GM18508 (cell line): ENCODE measurements around the gene ATP8B1.
"Not testable (repeated sequence)": the region's sequence is repeated elsewhere in the genome, so short reads cannot be mapped to it uniquely, and the experiment has no call there.

Source experiments
- ATAC-seq: cut with Tn5 transposase; IDR thresholded peaks from one replicate; pipeline ENCODE4 v1.9.1; 2021; ENCODE audit warnings: moderate number of reproducible peaks; ENCODE audit not compliant: insufficient read depth, unreplicated experiment

The ATP8B1 gene

DNA sequence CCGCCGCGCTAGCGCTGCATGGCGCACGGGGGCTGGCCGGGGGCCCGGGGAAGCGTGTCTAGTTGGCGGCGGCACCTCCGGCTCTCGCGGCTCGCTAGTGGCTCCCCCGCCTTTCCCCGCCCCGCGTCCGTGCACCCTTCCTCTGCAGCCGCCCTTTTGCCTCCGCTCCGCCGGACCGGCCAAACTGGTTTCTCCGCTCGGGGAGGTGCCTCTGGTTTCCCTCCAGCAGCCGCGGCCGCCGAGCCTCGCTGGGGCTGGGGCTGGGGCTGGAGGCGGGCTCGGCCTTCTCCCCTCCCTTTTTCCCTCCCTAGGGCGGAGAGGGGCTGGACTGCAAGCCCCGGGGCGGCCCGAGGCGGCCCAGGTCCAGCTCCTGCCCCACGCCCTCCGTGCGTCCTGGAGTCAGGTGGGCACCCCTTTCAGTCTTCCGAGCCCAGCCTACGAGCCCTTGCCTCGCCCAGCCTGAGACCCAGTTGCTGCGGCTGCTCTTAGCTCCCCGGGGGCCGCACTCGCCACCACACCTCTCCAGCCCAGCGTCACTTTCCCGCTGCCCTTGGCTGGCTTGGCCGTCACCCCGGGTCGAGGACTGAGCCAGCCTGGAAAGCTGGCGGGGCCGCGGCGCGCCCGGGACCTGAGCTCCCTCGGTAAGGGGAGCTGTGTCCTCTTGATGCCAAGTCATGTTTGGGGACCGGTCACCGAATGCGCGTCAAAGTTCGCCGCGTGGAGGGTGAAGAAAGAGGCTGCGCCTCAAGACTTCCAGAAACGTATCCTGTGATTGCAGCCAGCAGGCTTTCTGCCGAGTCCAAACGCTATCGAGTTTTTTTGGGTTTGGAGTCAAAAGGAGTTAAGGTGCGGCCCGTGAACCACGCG lies at the start of gene ATP8B1:
Gene ATP8B1, minus strand, starts transcription at position 213 of the 867 bp plus-strand sequence. CDS start 71,508 bp downstream, outside the sequence.
- ATAC-seq, result no peak

DNA sequence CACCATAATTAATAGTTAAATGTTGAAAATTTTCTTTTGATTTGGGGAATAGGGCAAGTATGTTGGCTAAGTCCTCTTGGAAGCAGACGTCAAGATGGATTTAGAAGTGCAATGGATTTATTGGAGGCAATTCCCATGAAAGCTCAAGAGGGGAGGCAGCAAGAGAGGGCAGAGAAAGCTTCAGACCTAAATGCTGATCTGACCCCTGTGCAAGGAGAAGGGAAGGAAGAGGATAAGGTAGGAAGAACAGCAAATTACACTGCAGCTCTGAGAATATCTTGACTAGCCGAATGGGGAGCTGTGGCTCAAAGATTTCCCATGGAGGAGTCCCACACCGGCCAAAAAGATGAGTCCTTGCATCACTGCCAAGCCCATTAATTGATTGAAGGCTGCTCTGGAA lies 46.9 kb upstream of the ATP8B1 start:
- no peak for ATAC-seq

DNA sequence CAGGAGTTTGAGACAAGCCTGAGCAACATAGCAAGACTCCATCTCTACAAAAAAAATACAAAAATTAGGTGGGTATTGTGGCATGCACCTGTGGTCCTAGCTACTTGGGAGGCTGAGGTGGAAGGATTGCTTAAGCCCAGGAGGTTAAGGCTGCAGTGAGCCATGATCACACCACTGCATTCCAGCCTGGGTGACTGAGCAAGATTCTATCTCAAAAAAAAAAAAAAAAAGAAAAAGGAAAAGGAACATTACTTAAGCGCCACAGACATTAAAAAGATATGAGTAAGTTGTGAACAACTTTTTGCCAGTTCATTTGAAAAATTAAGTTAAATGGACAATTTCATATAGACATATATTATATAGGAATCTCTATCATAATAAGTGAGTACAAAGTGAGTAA lies 45.3 kb upstream of the ATP8B1 start:
- ATAC-seq, result not testable (repeated sequence)

DNA sequence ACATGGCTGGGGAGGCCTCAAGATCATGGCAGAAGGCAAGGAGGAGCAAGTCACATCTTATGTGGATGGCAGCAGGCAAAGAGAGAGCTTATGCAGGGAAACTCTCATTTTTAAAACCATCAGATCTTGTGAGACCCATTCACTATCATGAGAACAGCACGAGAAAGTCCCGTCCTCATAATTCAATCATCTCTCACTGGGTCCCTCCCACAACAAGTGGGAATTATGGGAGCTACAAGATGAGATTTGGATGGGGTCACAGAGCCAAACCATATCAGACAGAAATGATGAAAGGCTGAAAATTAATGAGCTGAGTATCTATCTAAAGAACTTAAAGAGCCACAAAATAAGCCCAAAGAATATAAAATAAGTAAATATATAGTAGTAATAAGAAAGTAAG lies 44.3 kb upstream of the ATP8B1 start:
- ATAC-seq, result not testable (repeated sequence)

DNA sequence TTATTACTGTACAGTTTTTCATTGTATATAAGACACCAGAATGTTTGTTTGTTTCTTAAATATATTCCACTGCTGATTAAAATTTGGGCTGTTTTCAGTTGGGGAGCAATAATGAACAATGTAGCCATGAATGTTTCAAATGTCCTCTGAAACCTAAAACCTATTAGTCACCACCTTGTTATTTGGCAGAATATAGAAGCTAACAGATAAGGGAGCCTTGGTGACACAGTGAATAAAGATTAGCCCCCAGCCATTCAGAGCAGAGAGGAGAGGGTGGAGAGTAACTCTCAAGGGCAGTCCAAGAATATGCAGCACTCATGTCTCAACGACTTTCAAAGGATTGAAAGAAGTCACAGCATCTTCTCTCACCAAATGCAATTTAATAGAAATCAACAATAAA lies 43.1 kb upstream of the ATP8B1 start:
- no peak for ATAC-seq

DNA sequence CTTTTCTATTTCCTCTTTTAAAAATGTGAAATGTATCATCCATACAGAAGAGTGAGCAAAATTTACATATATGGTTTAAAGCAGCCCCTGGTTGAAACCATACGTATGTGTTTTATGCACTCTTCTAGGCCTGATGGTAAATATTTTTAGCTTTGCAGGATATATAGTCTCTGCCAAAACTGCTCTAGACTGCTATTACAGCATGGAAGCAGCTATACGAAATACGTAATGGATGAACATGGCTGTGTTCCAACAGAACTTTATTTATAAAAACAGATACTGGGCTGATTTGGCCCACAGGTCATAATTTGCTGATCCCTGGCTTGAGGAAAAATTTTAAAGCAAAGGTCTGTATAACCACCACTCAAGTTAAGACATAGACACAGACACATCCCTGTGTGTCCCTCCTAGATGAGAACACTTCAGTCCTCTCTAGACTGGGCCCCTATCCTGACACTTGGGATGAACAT lies 42.5 kb upstream of the ATP8B1 start:
- ATAC-seq, result no peak

DNA sequence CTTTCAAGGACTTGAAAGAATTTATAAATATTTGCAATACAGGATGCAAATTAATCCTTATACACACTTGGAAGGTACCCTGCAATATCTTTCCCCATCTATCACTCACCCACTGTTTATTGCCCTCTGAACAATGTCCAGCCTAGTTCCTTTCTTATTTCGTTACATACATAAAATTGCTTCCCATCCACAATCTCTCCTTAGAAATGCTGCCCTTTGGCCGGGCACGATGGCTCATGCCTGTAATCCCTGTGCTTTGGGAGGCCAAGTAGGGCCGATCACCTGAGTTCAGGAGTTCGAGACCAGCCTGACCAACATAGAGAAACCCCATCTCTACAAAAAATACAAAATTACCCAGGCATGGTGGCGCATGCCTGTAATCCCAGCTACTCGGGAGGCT lies 41.2 kb upstream of the ATP8B1 start:
- ATAC-seq, result no peak

DNA sequence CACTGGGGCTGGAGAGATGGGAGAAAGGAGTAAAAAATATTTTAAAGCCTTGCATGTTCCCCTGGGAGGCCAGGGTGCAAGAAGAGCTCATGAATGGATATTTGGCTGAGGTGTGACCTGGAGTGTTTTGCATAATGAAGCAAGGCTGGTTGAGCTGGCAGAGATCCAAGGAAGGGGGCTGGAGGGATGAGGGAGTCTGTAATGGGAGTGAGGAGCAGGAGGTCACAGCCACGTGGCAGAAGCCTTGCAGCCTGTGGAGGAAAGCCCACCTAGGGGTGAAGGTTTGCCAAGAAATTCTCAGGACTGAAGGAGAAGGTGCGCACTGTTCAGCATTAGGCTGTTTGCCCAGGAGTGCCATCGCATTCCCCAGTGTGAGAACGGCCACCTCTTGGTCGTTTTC lies 40.3 kb upstream of the ATP8B1 start:
- ATAC-seq, result no peak

DNA sequence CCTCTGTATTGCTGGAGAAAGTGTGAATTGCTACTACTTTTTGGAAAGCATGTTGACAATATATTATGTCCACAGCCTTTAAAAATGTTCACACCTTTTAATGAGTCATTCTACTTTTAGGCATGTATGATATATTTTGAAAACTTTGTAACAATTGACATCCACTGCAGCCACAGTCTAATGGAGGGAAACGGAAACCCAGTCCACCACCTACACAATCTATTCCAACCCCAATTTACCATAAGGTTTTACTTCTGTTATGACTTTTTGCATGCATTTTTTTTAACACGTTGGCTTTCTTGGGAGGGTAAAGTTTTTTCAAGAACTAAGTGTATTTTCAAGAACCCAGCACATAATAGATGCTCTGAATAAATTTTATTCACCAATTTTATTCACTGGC lies 38.5 kb upstream of the ATP8B1 start:
- peak; percentile 39 for ATAC-seq

DNA sequence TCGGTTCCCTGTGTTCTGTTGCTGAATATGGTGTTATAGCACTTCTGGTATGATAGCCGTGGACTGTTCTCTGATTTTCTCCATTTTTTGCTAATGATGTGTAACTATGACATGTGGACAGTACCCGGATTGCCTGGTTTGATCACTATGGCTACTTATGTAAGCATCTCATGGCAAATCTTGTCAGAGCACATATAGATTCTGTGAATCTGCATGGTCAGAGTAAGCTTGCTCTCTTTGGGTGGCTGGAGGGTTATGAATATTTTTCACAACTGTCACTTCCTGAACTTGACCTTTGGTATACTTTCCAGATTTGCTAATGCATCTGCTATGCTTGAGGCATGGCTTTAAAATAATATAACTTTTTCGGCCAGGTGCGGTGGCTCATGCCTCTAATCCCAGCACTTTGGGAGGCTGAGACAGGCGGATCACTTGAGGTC lies 36.8 kb upstream of the ATP8B1 start:
- no peak for ATAC-seq

DNA sequence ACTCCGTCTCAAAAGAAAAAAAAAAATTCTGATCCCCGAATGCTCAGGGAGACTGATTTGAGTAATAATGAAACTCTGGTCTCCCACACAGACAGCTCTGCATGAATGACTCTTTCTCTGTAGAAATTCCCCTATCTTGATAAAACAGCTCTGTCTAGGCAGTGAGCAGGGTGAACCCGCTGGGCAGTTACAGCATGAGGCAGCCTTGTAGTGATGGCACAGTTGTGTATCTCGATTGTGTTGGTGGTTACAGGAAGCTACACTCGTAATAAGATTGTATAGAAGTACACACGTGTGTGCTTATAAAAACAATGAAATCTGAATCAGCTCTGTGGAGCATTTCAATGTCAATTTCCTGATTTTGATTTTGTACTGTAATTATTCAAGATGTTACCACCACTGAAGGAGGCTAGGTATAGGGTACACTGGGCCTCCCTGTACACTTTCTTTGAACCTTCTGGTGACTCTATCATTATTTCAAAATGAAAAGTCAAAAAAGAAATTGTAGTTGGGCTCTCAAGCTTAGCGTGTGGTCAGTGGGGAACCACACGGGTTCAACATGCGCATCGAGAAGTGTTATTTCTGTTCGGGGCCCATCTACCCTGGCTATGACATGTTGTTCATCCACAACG lies 34.9 kb upstream of the ATP8B1 start:
- peak; percentile 82 for ATAC-seq

DNA sequence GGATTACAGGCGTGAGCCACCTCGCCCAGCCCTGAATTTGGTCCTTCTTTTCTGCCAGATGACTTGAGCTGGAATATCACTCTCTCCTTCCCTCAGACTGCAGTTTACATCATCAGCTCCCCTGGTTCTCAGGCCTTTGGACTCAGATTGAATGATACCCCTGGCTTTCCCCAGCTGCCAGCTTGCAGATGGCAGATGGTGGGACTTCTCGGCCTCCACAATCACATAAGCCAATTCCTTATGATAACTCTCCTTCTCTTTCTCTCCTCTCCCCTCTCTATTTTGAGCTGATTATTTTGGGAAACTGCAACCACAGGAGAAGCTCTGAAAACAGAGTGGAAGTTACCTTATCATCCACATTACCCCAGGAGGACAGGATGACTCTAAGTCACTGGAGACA lies 33.4 kb upstream of the ATP8B1 start:
- no peak for ATAC-seq

DNA sequence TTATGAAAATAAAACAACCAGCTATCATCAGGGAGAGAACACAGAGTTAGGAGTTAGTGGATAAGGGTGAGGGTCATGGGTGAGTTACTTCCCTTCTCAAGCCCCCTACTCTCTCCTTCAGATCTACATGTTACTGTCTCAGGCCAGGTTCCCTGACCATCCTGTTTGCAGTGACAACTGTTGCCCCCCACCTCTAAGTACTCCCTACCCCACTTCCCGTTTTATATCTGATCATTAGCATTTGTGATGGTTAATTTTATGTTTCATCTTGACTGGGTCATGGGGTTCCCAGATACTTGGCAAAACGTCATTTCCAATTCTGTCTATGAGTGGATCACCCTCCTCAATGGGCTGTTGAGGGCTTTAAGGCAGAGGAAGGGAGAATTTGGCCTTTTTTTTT lies 32.8 kb upstream of the ATP8B1 start:
- ATAC-seq, result no peak

DNA sequence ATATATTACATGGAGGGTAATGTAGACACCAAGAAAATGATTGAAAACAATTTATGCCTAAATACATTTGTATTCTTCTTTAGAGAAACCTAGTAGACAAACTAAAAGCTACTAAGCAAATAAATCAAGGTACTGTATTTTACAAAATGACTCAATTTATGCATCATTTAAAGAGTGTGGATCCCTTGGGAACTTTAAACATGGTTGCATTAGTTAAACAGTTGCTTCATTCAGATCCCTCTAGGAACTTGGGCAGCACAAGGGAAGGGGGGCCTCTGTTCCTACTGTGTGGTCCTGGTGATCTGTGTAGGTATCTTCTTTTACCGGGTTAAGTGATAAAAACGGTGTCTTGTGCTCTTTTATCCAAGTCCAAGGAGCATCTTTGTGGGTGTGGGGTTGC lies 31.5 kb upstream of the ATP8B1 start:
- no peak for ATAC-seq

DNA sequence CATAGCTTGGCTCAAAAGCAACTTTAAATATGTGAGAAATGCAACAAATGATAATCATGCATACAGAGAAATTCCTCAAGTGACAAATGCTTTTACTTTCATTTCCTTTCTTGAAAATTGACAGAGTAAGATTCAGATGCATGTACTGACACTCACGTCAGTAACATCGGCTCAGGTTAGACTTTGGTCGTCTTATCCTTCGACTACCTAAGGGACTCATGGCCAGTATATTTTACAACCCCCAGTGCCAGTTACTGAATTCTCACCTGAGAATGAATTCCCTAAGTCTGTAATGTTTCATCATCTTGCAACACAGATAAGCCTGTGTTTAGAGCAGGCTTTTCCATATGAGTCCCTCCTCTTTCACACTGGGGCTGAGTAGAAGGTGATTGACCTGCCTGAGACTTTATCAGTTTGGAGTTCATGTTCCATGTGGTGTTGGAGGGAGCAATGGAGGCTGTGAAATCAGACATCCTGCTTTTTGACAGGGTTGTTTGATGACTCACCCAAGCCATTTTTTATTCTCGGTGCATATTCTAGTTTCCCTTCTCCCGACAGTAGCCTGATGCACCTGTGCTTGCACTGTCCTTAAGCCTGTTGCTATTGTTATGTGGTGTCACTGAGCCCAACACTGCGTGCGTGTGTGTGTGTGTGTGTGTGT lies 30.5 kb upstream of the ATP8B1 start:
- no peak for ATAC-seq

DNA sequence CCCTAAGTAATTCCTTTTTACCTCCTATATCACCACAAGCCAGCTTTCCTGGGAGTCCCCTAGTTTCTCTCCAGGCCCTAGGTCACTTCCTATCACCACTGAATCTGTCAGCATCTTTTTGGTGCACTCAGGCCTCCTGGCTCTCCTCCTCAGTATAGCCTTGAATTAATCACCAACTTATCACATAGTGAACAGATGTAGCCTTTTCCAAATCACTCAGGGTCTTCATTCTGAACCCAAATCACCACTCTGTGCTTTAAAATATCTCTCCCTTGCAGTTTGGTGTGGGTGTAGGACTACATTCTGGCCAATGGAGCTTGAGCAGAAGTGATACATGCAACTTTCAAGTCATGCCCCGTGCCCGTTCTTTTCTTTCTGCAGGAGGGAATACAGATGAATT lies 29.6 kb upstream of the ATP8B1 start:
- ATAC-seq, result no peak

DNA sequence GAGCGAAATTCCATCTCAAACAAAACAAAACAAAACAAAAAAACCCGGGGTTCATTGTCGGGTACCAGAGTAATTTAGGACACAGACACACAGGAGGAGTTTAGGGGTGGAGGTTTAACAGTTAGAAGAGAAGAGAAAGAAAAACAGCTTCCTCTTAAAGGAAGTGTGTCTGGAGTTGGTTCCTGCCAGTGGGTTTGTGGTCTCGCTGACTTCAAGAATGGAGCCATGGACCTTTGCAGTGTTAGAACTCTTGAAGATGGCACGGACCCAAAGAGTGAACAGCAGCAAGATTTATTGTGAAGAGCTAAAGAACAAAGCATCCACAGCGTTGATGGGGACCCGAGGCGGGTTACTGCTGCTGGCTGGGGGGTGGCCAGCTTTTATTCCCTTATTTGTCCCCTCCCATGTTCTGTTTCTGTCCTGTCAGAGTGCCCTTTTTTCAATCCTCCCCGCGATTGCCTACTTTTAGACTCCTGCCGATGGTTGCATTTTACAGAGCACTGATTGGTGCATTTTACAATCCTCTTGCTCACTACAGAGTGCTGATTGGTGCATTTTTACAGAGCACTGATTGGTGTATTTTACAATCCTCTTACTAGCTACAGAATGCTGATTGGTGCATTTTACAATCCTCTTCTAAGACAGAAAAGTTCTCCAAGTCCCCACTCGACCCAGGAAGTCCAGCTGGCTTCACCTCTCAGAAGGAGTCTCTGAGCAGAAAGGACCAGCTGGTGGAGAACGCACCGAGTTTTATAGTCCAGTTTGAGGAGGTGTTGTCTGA lies 28.7 kb upstream of the ATP8B1 start:
- ATAC-seq, result no peak

DNA sequence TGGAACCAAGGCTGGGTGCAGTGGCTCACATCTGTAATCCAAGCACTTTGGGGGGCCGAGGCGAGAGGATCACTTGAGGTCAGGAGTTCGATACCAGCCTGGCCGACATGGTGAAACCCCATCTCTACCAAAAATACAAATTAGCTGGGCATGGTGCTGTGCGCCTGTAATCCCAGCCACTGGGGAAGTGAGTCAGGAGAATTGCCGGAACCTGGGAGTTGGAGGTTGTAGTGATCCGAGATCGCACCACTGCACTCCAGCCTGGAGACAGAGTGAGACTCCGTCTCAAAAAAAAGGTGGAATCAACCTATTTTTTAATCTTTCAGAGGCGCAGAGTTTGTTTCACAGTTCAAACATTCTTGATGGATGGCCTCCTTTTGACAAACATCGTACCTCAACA lies 24.5 kb upstream of the ATP8B1 start:
- no peak for ATAC-seq

DNA sequence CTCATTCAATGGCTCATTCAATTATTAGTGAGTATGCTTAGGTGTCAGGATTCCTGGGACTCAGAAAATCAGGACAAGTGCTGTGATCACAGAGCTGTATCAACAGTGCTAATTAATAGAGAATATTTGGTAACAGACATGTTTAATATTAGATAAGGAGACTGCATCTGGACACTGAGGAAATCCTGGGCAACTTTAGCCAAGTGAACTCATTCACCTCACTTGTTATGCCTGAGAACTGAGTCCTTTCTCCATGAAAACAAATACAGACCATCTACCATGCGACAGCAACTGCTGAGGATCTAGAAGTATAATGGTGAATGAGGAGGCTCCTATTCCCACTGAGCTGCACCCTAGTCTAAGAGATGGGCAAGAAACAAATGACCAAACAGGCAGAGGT lies 23.1 kb upstream of the ATP8B1 start:
- ATAC-seq, result no peak

DNA sequence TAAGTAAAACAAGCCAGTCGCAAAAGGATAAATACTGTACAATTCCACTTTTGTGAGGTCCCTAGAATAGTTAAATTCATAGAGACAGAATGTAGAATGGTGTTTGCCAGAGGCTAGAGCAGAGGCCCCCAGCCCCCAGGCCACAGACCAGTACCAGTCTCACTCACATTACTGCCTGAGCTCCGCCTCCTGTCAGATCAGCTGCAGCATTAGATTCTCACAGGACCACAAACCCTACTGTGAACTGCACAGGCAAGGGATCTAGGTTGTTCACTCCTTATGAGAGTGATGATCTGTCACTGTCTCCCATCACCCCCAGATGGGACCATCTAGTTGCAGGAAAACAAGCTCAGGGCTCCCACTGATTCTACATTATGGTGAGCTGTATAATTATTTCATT lies 17.5 kb upstream of the ATP8B1 start:
- not testable (repeated sequence) for ATAC-seq
